Activated T-cell treated with anti-CD3 and anti-CD28 coated beads for 4 hours (primary cell): ENCODE measurements around the gene BTBD9.

Experiments used
- DNase-seq: peaks from one replicate; pipeline ENCODE4 v3.0.0-alpha.2; 2020

The BTBD9 gene

GRCh38 chr6:38155144-38155543 lies 484.6 kb downstream of the BTBD9 start:
- DNase-seq: no peak

- no peak for DNase-seq
Observed at GRCh38 chr6:38154731-38155130, 485.0 kb downstream of the BTBD9 start.

GRCh38 chr6:38153798-38154345 lies 485.9 kb downstream of the BTBD9 start:
- DNase-seq: no peak

DNA sequence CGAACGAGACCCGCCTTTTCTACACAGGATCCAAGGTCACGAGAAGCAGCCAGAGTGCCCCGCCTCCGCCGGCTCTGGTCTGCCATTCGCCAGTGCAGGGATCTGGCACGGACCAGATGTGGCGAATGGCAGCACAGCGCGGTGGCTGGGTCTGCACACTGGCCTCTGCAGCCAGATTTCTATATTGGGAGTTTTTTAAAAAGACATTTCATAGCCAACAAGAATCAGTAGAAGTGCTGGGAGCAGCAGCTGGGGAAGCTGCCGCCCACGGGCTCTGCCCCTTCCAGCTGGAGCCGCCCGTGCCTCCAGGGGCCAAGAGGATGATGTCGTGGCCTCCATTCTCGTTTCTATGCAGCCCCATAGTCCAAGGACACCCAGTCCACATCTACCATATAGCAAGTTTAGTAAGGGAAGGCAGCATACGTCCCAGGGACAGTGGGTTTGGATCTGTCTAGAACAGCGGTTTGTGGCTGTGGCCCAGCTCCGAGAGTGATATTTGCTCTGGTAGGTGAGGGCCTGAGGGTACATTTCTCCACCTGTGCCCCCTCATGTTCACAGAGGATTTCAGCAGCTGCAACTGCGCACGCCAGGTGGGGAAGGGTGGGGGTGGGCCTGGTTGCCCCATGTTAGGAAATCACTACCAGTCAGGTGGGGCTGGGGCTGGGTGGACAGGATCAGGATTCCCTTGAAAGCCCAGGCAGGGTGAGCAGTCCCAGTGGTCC lies 486.5 kb downstream of the BTBD9 start:
- DNase-seq: no peak

- no peak for DNase-seq
Observed at GRCh38 chr6:38152620-38153019, 487.1 kb downstream of the BTBD9 start.

DNA sequence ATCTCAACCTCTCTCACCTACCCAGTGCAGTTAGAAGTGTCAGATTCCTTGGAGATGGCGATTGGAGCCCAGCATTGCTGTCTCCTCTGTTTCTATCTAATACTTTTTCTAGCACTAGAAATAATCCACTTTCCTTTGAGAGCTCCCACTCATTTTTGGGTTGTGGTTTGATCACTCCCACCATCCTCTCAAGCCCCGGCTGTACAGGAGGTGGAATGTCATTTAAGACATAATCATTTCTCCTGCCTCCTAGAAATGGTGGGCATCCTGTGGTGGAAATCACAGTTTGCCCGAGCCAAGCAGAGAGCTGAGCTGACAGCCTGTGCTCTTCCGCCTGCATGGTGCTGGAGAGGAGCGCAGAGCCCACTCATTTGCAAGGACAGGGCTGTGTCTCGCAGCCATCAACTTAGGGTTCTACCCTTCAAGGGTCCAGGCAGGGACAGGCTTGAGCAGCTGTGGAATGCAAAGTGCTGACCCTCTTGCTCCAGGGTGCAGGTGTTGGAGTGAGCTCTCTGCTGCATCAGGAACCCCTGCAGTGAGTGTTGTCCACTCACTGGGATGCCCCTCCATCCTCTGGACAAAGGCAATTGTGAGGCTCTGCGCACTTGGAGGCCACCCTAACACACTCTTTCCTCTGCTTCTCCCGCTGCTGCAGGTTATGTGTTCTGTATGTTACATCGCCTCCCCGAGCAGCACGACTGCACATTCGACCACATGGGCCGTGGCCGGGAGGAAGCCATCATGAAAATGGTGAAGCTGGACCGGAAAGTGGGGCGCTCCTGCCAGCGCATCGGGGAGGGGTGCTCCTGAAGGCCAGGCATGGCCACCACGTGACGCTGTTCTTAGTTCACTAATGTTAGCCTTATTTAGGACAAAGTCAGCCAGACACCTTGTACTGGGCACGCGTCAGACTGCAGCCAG lies 487.9 kb downstream of the BTBD9 start:
- DNase-seq: no peak

- DNase-seq: no peak
Observed at GRCh38 chr6:38150681-38151296, 488.9 kb downstream of the BTBD9 start.

GRCh38 chr6:38150021-38150420 lies 489.7 kb downstream of the BTBD9 start:
- no peak for DNase-seq

DNA sequence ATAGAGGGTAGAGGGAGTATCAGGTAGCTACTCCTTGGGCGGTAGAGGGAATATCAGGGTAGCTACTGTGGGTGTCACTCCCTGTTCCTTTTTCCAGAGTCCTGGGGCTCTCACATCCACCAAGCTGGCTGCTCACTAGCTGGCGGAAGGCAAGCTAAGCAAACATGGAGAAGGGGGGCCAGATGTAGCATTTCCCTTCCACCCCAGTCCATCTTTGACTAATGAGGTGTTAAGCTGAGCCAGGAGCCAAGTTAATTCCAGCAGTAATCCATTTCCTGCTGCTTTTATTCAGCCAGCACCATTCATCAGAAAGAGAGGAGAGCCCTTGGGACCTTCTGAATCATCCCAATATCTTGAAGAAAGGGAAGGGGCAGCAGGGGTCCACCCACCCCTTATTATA lies 490.2 kb downstream of the BTBD9 start:
- no peak for DNase-seq

- no peak for DNase-seq
Observed at GRCh38 chr6:38148606-38149005, 491.1 kb downstream of the BTBD9 start.

DNA sequence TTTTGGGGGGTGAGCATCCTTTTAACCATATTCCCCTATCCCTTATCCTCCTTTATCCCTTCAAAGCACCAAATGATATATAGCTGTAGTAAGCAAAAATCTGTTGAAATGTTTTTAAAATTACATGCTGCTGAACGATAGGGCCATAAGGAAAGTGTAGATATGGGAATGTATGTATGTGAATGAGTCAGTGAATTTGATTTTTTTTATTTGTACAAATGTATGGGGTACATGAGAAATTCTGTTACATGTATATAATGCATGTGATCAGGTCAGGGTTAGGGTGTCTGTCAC lies 493.0 kb downstream of the BTBD9 start:
- DNase-seq: no peak

- no peak for DNase-seq
Observed at GRCh38 chr6:38146021-38146733, 493.6 kb downstream of the BTBD9 start.

DNA sequence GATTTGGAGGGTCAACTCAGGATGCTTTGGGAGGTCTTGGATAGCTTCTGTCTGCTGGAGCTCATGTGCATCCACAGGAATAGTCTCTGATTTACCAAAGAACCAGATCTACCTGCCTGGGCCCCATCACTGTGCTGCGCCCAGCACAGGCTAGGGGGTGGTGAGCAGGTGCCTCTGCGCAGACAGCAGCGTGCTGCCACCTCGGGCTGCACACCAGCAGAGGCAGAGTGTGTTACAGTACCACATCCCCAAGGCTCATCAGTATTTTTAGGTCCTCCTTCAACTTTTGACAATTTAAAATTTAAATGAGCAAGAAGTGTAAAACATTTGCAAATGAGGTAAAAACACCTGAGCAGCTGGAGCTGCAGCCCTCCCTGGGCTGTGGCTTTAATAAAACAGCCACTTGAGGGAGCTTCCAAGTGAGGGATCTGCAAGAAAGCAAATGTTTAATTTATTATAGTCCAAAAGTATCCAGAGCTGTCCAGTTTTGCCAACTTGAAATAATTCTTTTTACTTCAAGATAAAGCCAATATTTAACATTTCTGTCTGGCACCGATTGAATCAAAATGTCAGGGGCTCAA lies 495.3 kb downstream of the BTBD9 start:
- no peak for DNase-seq

DNA sequence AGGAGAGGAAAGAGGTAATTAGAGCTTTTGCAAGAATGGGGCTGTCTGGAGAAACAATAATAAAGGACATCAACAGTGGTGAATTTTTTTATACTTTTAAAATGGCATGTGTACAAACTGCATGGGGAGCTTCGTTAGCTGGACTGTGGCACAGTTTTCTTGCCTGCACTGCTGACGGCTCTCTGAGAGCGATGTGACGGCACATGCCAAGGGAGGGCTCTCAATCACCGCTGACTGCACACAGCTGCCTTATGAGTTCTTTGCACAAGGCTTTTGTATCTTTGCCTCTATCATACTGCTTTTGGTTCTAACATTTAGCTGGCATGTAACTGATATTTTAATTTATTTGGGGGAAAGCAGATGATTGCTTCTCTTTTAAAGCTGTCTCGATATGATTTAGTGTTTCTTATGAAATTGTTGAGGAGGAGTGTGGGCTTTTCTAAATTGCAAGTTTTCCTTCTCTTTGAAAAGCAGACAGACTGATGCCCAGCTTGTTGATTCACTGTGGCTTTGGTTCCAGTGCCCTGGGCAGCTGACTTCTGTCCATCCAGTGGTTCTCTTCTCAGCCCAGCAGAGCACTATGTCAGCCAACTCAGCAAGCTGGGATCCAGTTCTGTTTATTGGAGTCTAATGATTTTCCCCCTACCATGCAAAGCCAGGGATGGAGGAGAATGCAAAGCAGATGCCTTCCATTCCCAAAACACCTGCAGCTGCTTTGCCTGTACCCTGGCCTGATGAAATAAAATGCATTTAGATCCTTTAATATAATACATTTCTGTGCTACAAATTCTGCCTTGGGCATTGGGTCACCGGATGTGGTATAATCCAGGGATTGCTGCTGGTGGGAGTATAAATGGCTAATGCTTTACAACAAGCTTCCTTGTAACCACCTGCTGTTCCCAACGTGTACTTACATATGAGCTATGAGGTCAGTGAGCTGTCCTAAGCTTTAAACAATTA lies 496.3 kb downstream of the BTBD9 start:
- DNase-seq: no peak

DNA sequence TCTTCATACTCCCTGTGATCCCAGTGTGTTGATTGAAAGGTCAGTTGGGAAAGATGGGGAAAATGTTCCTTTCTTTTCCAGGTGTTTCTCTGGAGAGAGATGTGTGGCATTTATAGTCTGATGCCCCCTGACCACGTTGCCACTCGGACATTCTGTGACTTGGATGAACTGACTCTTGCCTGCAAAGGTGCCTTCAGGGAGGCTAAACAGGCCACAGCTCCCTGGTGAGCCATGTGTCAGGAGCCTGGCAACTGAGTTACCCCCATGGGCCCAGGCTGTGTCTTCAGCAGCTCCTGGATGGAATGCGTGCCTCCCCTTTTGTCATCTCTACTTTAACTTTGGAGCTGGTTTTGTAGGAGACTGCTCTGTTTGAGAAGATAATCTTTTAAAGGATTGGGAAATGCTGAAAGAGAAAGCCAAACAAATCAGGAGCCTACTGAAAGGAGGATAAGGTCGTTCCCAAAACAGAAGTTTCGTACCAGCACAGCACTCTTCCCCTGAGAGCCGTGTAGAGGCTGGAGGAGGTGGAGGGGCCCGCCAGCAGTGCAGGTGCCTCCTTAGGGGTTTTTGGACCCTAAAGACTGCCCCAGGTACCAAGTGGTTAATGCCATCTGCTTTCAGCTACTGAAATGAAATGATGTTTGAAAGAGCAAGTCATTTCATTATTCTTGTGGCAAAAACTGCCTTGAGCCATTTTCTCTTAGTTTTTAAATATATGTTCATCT lies 497.4 kb downstream of the BTBD9 start:
- DNase-seq: no peak

GRCh38 chr6:38141716-38142115 lies 498.0 kb downstream of the BTBD9 start:
- DNase-seq: no peak

GRCh38 chr6:38141085-38141484 lies 498.6 kb downstream of the BTBD9 start:
- DNase-seq: no peak

DNA sequence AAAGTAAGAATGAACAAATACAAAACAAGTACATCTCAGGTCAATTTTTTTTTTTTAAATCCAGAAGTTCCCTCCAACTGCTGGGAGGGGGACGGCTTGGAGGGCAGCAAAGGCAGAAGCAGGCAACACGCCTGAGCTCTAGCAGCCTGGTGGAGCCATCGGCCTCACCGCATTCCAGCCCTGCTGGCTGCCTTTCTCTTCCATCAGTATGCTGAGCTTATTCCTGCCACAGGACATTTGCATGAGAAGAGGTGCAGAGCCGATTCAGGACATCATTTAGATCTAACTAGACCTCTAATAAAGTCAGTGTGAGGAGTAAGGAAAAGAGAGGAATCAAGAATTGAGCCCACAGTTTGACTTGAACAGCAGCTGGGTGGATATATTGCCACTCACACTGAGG lies 501.4 kb downstream of the BTBD9 start:
- DNase-seq: no peak

DNA sequence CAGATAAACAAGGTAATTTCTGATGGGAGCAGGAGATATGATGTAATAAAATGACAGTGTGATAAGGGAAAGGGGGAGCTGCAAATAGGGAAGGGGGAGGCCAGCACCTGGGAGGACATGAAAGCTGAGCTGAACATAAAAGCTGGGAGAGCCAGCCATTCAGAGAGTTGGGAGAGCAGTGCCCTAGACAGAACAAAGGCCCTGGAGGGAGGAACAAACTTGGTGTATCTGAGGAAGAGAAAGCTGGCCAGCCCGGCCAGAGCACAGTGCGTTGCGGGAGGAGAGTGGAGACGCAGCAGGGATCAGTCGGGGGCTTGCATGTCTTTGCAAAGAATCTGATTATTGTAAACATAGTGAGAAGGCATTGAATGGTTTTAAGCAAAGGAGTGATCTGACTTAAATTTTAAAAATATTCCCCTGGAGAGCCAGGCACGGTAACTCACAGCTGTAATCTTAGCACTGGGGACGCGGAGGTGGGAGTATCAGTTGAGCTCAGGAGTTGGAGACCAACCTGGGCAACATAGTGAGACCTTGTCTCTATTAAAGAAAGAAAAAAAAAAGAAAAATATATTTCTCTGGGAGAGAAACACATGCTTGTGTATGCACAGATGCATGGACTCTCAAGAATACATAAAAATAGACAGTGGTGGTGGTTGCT lies 502.0 kb downstream of the BTBD9 start:
- DNase-seq: no peak

DNA sequence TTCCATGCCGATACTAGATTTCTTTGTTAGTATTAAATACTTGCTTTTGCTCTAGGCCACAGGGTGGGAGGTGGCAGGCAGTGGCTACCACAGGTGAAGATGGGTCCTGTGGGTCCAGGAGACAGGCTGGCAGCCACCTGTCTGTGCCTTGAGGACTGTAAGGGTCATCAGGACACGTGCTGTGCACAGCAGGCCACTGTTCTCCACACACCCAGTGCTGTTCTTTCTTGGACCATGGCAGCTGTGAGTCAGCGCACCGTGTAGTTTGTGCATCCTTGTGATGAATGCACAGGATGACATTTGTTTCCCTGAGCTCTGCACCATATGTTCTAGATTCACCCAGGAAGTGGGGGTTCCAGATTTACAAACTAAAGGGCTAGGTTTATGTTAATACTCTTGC lies 503.2 kb downstream of the BTBD9 start:
- no peak for DNase-seq
